Measurements from ENCODE around the gene TFEC.
"Not testable (repeated sequence)": the region's sequence is repeated elsewhere in the genome, so short reads cannot be mapped to it uniquely, and the experiment has no call there.

The TFEC gene

DNA sequence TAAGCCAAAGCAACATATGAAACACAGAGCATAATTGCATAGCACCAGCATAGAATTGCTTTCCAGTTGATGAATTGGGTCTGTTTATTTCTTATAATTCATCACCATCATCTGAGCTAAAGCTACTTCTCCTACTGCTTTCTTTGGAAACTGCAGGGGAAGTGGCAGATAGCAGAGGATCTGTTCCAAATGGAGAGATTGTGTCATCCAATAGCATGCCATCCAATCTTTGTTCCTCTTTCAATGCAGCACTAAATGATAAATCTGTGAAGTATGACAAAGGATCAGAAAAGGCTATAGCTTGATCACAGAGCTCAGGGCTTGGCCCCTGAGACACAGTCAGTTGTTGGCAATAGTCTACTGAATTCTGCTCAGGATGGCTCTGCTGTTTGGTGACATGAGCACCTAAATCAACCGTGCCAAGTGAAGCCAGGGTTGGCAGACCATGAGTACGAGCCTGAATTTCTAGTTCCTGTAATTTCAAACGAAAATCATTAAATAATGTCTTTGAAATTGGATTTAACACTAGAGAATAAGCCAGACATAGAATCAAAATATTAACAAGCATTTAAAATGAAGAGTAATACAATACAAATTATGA, 90.0 kb downstream of the TFEC start:
- no peaks in the 10 kb centered on the region for H3K79me2 ChIP-seq (ENCODE audit: insufficient read depth, low read depth)
- no peak overlapping the region for H3K9ac ChIP-seq
- H3K36me3 ChIP-seq (ENCODE audit: insufficient read depth): no peaks in the 10 kb centered on the region
- no peak overlapping the region for H2AFZ ChIP-seq (ENCODE audit: low read depth)
- no peak overlapping the region for H3K4me2 ChIP-seq
- no peak overlapping the region for H3K4me3 ChIP-seq (IDR thresholded peaks at IDR 0.05; ENCODE audit: insufficient read depth, low read depth, low read length)
- H4K20me1 ChIP-seq (ENCODE audit: insufficient read depth): no peaks in the 10 kb centered on the region
- H3K4me1 ChIP-seq (ENCODE audit: low read depth, poor library complexity, severe bottlenecking): no peaks in the 10 kb centered on the region
- H3K27me3 ChIP-seq (ENCODE audit: insufficient read depth, low read depth): no peaks in the 10 kb centered on the region
- TF ChIP-seq, protein P1, sequence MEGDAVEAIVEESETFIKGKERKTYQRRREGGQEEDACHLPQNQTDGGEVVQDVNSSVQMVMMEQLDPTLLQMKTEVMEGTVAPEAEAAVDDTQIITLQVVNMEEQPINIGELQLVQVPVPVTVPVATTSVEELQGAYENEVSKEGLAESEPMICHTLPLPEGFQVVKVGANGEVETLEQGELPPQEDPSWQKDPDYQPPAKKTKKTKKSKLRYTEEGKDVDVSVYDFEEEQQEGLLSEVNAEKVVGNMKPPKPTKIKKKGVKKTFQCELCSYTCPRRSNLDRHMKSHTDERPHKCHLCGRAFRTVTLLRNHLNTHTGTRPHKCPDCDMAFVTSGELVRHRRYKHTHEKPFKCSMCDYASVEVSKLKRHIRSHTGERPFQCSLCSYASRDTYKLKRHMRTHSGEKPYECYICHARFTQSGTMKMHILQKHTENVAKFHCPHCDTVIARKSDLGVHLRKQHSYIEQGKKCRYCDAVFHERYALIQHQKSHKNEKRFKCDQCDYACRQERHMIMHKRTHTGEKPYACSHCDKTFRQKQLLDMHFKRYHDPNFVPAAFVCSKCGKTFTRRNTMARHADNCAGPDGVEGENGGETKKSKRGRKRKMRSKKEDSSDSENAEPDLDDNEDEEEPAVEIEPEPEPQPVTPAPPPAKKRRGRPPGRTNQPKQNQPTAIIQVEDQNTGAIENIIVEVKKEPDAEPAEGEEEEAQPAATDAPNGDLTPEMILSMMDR (conservative IDR thresholded peaks at IDR 0.05; ENCODE audit: low read depth, low read length): no peak
- no peak overlapping the region for H3K27ac ChIP-seq

DNA sequence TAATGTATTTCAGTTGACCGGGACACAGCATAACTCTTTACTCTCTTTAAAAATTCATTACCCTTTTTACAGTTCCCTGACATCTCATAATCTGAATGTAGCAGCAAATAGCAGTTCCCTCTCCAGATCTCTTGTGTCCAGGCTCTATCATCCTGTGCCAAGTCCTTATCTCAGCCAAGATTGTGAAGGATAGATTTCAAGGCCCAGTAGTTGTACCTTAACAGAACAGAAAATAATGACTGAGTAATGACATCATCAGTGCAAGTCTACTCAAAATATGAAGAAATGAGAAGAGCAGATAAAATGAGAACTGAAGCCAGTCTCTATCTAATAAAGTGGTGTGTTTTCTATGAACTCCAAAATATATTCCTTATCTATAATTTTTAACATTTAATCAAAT, 92.6 kb downstream of the TFEC start:
- H3K27ac ChIP-seq: no peak overlapping the region
- H2AFZ ChIP-seq (ENCODE audit: low read depth): no peak overlapping the region
- H4K20me1 ChIP-seq (ENCODE audit: insufficient read depth): no peaks in the 10 kb centered on the region
- H3K36me3 ChIP-seq (ENCODE audit: insufficient read depth): no peaks in the 10 kb centered on the region
- no peak overlapping the region for H3K9ac ChIP-seq
- H3K4me3 ChIP-seq (IDR thresholded peaks at IDR 0.05; ENCODE audit: insufficient read depth, low read depth, low read length): no peak overlapping the region
- H3K27me3 ChIP-seq (ENCODE audit: insufficient read depth, low read depth): no peaks in the 10 kb centered on the region
- no peaks in the 10 kb centered on the region for H3K79me2 ChIP-seq (ENCODE audit: insufficient read depth, low read depth)
- H3K4me2 ChIP-seq: no peak overlapping the region
- TF ChIP-seq, protein P1 (conservative IDR thresholded peaks at IDR 0.05; ENCODE audit: low read depth, low read length): no peak
- no peaks in the 10 kb centered on the region for H3K4me1 ChIP-seq (ENCODE audit: low read depth, poor library complexity, severe bottlenecking)

DNA sequence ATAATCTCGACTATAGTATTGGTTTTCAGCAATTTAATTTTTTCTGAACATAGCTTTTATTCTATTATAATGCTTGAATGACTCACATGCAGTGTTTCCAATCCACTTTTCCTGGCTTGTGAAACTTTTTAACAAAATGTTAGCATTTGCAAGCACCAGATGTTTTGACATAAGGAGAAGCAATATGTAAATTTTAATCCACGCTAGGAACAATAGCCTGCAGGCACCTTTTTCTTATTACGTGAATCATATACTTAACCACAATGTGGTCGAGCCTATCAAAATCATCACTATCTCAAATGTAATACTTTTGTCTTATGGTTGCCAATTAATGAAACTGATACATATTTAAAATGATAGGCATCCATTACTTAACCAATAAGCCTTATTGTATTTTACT, 97.1 kb downstream of the TFEC start:
- TF ChIP-seq, protein P1 (conservative IDR thresholded peaks at IDR 0.05; ENCODE audit: low read depth, low read length): no peak
- H4K20me1 ChIP-seq (ENCODE audit: insufficient read depth): no peaks in the 10 kb centered on the region
- no peaks in the 10 kb centered on the region for H3K27me3 ChIP-seq (ENCODE audit: insufficient read depth, low read depth)
- no peak overlapping the region for H3K27ac ChIP-seq
- H3K9ac ChIP-seq: no peak overlapping the region
- no peak overlapping the region for H3K4me3 ChIP-seq (IDR thresholded peaks at IDR 0.05; ENCODE audit: insufficient read depth, low read depth, low read length)
- H2AFZ ChIP-seq (ENCODE audit: low read depth): no peak overlapping the region
- no peak overlapping the region for H3K4me2 ChIP-seq
- H3K4me1 ChIP-seq (ENCODE audit: low read depth, poor library complexity, severe bottlenecking): no peaks in the 10 kb centered on the region
- no peaks in the 10 kb centered on the region for H3K79me2 ChIP-seq (ENCODE audit: insufficient read depth, low read depth)
- no peaks in the 10 kb centered on the region for H3K36me3 ChIP-seq (ENCODE audit: insufficient read depth)

DNA sequence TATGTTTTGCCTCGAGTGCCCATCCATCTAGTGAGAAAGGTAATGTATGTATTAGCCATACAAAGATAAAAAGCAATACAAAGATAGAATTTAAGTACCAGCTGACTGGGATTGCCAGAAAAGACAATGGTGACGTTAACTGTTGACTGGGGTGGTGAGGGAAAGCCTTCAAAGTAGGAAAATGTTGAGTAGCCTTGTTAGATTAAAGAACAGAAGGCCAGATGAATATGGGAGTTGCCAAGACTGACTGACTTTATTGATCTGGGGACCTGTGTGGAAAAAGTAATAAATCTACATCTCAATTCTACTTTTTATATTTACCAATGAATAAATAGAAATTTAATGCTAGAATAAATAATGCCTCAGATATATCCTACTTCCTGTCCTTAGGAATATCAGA, 97.7 kb downstream of the TFEC start:
- no peak overlapping the region for H3K4me3 ChIP-seq (IDR thresholded peaks at IDR 0.05; ENCODE audit: insufficient read depth, low read depth, low read length)
- H2AFZ ChIP-seq (ENCODE audit: low read depth): no peak overlapping the region
- no peaks in the 10 kb centered on the region for H3K36me3 ChIP-seq (ENCODE audit: insufficient read depth)
- H4K20me1 ChIP-seq (ENCODE audit: insufficient read depth): no peaks in the 10 kb centered on the region
- TF ChIP-seq, protein P1 (conservative IDR thresholded peaks at IDR 0.05; ENCODE audit: low read depth, low read length): no peak
- no peaks in the 10 kb centered on the region for H3K4me1 ChIP-seq (ENCODE audit: low read depth, poor library complexity, severe bottlenecking)
- no peak overlapping the region for H3K4me2 ChIP-seq
- H3K9ac ChIP-seq: no peak overlapping the region
- H3K79me2 ChIP-seq (ENCODE audit: insufficient read depth, low read depth): no peaks in the 10 kb centered on the region
- H3K27ac ChIP-seq: no peak overlapping the region
- H3K27me3 ChIP-seq (ENCODE audit: insufficient read depth, low read depth): no peaks in the 10 kb centered on the region

DNA sequence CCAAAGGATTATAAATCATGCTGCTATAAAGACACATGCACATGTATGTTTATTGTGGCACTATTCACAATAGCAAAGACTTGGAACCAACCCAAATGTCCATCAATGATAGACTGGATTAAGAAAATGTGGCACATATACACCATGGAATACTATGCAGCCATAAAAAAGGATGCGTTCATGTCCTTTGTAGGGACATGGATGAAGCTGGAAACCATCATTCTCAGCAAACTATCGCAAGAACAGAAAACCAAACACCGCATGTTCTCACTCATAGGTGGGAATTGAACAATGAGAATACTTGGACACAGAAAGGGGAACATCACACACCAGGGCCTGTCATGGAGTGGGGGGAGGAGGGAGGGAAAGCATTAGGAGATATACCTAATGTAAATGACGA, 100.4 kb downstream of the TFEC start:
- H3K9ac ChIP-seq; H3K27me3 ChIP-seq (ENCODE audit: insufficient read depth, low read depth); H2AFZ ChIP-seq (ENCODE audit: low read depth); H3K79me2 ChIP-seq (ENCODE audit: insufficient read depth, low read depth); H4K20me1 ChIP-seq (ENCODE audit: insufficient read depth); H3K4me2 ChIP-seq; H3K4me3 ChIP-seq (IDR thresholded peaks at IDR 0.05; ENCODE audit: insufficient read depth, low read depth, low read length); H3K27ac ChIP-seq; H3K4me1 ChIP-seq (ENCODE audit: low read depth, poor library complexity, severe bottlenecking); H3K36me3 ChIP-seq (ENCODE audit: insufficient read depth): not testable (repeated sequence)

DNA sequence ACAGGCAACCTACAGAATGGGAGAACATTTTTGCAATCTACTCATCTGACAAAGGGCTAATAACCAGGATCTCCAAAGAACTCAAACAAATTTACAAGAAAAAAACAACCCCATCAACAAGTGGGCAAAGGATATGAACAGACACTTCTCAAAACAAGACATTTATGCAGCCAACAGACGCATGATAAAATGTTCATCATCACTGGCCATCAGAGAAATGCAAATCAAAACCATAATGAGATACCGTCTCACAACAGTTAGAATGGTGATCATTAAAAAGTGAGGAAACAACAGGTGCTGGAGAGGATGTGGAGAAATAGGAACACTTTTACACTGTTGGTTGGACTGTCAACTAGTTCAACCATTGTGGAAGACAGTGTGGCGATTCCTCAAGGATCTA, 100.8 kb downstream of the TFEC start:
- not testable (repeated sequence) for H3K4me2 ChIP-seq; H3K79me2 ChIP-seq (ENCODE audit: insufficient read depth, low read depth); H2AFZ ChIP-seq (ENCODE audit: low read depth); H3K4me3 ChIP-seq (IDR thresholded peaks at IDR 0.05; ENCODE audit: insufficient read depth, low read depth, low read length); H3K36me3 ChIP-seq (ENCODE audit: insufficient read depth); H4K20me1 ChIP-seq (ENCODE audit: insufficient read depth); H3K27ac ChIP-seq; H3K9ac ChIP-seq; H3K4me1 ChIP-seq (ENCODE audit: low read depth, poor library complexity, severe bottlenecking); H3K27me3 ChIP-seq (ENCODE audit: insufficient read depth, low read depth)
